SK-N-SH treated with all-trans-retinoic acid at 6 μM for 48 hours (cell line): ENCODE results near the gene ARHGEF3.

Experiments
- ARNTL ChIP-seq: fragments of 450-650 bp; formaldehyde crosslinking; IDR thresholded peaks from 2 replicates; pipeline ENCODE4 v1.5.0; 2020; ENCODE audit warnings: low read depth, mild to moderate bottlenecking, moderate library complexity, borderline replicate concordance
- BACH2 ChIP-seq: fragments of 250-450 bp; sonication (Bioruptor Pico); IDR thresholded peaks from 2 replicates; pipeline ENCODE4 v1.9.0; 2021; ENCODE audit warnings: mild to moderate bottlenecking, borderline replicate concordance
- PPARA ChIP-seq: fragments of 250-450 bp; sonication (Bioruptor Pico); IDR thresholded peaks from 2 replicates; pipeline ENCODE4 v1.5.0; 2020; ENCODE audit warnings: mild to moderate bottlenecking, borderline replicate concordance
- RARB ChIP-seq: fragments of 250-450 bp; sonication (Bioruptor Pico); IDR thresholded peaks from 2 replicates; pipeline ENCODE4 v1.8.0; 2021; ENCODE audit warnings: mild to moderate bottlenecking, moderate library complexity
- ZNF70 ChIP-seq: fragments of 450-650 bp; formaldehyde crosslinking; IDR thresholded peaks from 2 replicates; pipeline ENCODE4 v1.5.0; 2020; ENCODE audit warnings: mild to moderate bottlenecking, moderate library complexity
- TF ChIP-seq, protein P1 (sequence below): fragments of 250-450 bp; sonication (Bioruptor Pico); IDR thresholded peaks from 2 replicates; pipeline ENCODE4 v1.5.0; 2020; ENCODE audit warnings: mild to moderate bottlenecking, moderate library complexity

DNA sequence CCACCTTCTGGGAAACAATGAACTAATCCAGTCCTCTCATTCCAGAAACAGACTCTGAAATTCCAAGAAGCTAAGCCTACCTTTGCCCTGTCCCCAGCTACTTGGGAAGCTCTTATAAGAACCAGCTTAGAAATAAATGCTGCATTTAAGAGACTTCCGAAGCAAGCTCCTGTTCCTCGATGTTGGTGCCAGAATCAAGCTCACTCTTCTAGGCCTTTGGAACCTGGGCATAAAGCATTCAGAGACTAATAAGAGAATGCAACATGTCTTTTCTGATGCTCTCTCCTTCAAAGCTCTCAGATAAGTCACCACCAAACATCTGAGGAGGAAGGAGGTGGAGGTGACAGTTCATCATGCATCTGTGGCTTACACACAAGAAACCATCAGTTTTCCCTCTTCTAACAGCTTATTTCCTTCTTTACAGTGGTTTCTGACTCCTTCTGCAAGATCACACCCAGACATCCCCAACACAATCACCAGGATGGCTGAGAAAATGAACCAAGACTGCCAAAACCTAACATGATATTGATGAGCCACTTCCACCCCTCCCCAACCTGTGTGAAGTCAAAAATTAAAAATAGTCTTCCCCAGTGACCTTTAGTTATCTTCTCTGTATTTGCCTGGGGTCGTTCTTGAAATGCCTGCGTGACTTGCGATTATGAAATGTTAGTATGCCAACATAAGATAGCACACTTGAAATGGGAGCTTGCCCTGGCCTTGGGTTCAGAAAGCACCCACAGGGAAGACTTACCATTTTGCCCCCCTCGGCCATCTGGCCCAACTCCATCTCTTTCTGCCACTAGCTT lies 11.5 kb downstream of the ARHGEF3 start:
- TF ChIP-seq ARNTL (CRISPR knock-in tag) (no peak), RARB (no peak), PPARA (CRISPR knock-in tag) (no peak), ZNF70 (CRISPR knock-in tag) (no peak), BACH2 (CRISPR knock-in tag) (no peak)
- TF ChIP-seq, protein P1, sequence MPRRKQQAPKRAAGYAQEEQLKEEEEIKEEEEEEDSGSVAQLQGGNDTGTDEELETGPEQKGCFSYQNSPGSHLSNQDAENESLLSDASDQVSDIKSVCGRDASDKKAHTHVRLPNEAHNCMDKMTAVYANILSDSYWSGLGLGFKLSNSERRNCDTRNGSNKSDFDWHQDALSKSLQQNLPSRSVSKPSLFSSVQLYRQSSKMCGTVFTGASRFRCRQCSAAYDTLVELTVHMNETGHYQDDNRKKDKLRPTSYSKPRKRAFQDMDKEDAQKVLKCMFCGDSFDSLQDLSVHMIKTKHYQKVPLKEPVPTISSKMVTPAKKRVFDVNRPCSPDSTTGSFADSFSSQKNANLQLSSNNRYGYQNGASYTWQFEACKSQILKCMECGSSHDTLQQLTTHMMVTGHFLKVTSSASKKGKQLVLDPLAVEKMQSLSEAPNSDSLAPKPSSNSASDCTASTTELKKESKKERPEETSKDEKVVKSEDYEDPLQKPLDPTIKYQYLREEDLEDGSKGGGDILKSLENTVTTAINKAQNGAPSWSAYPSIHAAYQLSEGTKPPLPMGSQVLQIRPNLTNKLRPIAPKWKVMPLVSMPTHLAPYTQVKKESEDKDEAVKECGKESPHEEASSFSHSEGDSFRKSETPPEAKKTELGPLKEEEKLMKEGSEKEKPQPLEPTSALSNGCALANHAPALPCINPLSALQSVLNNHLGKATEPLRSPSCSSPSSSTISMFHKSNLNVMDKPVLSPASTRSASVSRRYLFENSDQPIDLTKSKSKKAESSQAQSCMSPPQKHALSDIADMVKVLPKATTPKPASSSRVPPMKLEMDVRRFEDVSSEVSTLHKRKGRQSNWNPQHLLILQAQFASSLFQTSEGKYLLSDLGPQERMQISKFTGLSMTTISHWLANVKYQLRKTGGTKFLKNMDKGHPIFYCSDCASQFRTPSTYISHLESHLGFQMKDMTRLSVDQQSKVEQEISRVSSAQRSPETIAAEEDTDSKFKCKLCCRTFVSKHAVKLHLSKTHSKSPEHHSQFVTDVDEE (CRISPR knock-in tag): no peak
